ENCODE results near the gene CD200. TPM values are rescaled to one million over a fixed set of nuclear protein-coding genes. Genes with fewer than 3 reads are reported as not detected.
"Not testable (repeated sequence)": the region's sequence is repeated elsewhere in the genome, so short reads cannot be mapped to it uniquely, and the experiment has no call there.

CD200 gene
- total RNA-seq, 1 experiment from 2014 or later = not detected

GRCh38 chr3:112376992-112377391 lies 44.0 kb downstream of the CD200 start:
- peaks cover 50% of the 10 kb centered on the region for H3K4me1 Mint-ChIP-seq (ENCODE audit: insufficient read depth, unreplicated experiment)
- peak; percentile 10 for DNase-seq (ENCODE audit: unreplicated experiment)
- BruUV-seq (replicated peaks) = no TSS peak
- intact Hi-C loops (cut with micrococcal nuclease) = no loop called here
- CTCF ChIA-PET = interaction anchor here (0.7 kb wide), 1 partner anchor 84 kb away, joined by 3 read pairs; no protein-coding TSS in a partner anchor
- H3K27me3 Mint-ChIP-seq (ENCODE audit: insufficient read depth, unreplicated experiment) = no peaks in the 10 kb centered on the region
- POLR2A ChIA-PET = no interaction called here
- peak overlapping the region; percentile 84 for H3K27ac Mint-ChIP-seq (ENCODE audit: low read depth, unreplicated experiment)
- H3K9me3 Mint-ChIP-seq (ENCODE audit: unreplicated experiment) = no peaks in the 10 kb centered on the region
- TF ChIP-seq CTCF (IDR thresholded peaks at IDR 0.05; ENCODE audit: unreplicated experiment) = no peak
- no peak overlapping the region for H3K4me3 Mint-ChIP-seq (ENCODE audit: unreplicated experiment)
- no peaks in the 10 kb centered on the region for H3K36me3 Mint-ChIP-seq (ENCODE audit: insufficient read depth, unreplicated experiment)

GRCh38 chr3:112377568-112378071 lies 44.7 kb downstream of the CD200 start:
- CTCF ChIA-PET = interaction anchor here (0.9 kb wide), 1 partner anchor 154 kb away, joined by 3 read pairs; no protein-coding TSS in a partner anchor
- no peaks in the 10 kb centered on the region for H3K36me3 Mint-ChIP-seq (ENCODE audit: insufficient read depth, unreplicated experiment)
- H3K9me3 Mint-ChIP-seq (ENCODE audit: unreplicated experiment) = no peaks in the 10 kb centered on the region
- peak; percentile 50 for DNase-seq (ENCODE audit: unreplicated experiment)
- H3K27me3 Mint-ChIP-seq (ENCODE audit: insufficient read depth, unreplicated experiment) = no peaks in the 10 kb centered on the region
- intact Hi-C loops (cut with micrococcal nuclease) = no loop called here
- BruUV-seq (replicated peaks) = no TSS peak
- H3K4me1 Mint-ChIP-seq (ENCODE audit: insufficient read depth, unreplicated experiment) = peaks cover 50% of the 10 kb centered on the region
- peak overlapping the region; percentile 84 for H3K27ac Mint-ChIP-seq (ENCODE audit: low read depth, unreplicated experiment)
- no peak overlapping the region for H3K4me3 Mint-ChIP-seq (ENCODE audit: unreplicated experiment)
- POLR2A ChIA-PET = no interaction called here
- no peak for TF ChIP-seq CTCF (IDR thresholded peaks at IDR 0.05; ENCODE audit: unreplicated experiment)

- DNase-seq (ENCODE audit: unreplicated experiment) = peak; percentile 68
- ChIA-PET CTCF (interaction anchor here (0.7 to 1.8 kb wide), 3 partner anchors 50 to 91 kb away, joined by 3 to 6 read pairs (median 4); partner anchors contain the start of gene SLC9C1), POLR2A (interaction anchor here (0.7 to 1.9 kb wide), 8 partner anchors 16 to 184 kb away, joined by 3 to 8 read pairs (median 4); partner anchors contain the start of genes ATG3 and SLC35A5)
- BruUV-seq (replicated peaks); H3K36me3 Mint-ChIP-seq (ENCODE audit: insufficient read depth, unreplicated experiment); H3K9me3 Mint-ChIP-seq (ENCODE audit: unreplicated experiment); H3K4me3 Mint-ChIP-seq (ENCODE audit: unreplicated experiment); H3K27me3 Mint-ChIP-seq (ENCODE audit: insufficient read depth, unreplicated experiment); intact Hi-C loops (cut with micrococcal nuclease): not testable (repeated sequence)
- peaks cover 50% of the 10 kb centered on the region for H3K4me1 Mint-ChIP-seq (ENCODE audit: insufficient read depth, unreplicated experiment)
- H3K27ac Mint-ChIP-seq (ENCODE audit: low read depth, unreplicated experiment) = peak overlapping the region; percentile 84
Measured at GRCh38 chr3:112378347-112378746, 45.4 kb downstream of the CD200 start.

- DNase-seq (ENCODE audit: unreplicated experiment) = peak; percentile 97
- H3K4me1 Mint-ChIP-seq (ENCODE audit: insufficient read depth, unreplicated experiment) = peaks cover 47% of the 10 kb centered on the region
- H3K27me3 Mint-ChIP-seq (ENCODE audit: insufficient read depth, unreplicated experiment) = no peaks in the 10 kb centered on the region
- H3K36me3 Mint-ChIP-seq (ENCODE audit: insufficient read depth, unreplicated experiment) = no peaks in the 10 kb centered on the region
- H3K9me3 Mint-ChIP-seq (ENCODE audit: unreplicated experiment) = no peaks in the 10 kb centered on the region
- H3K27ac Mint-ChIP-seq (ENCODE audit: low read depth, unreplicated experiment) = peak overlapping the region; percentile 84
- peak overlapping the region; percentile 33 for H3K4me3 Mint-ChIP-seq (ENCODE audit: unreplicated experiment)
- ChIA-PET POLR2A (interaction anchor here (0.7 to 1.9 kb wide), 12 partner anchors 12 to 250 kb away, joined by 3 to 9 read pairs (median 4); partner anchors contain the start of genes ATG3, SLC35A5 and SLC9C1), CTCF (interaction anchor here (0.7 to 1.8 kb wide), 3 partner anchors 51 to 91 kb away, joined by 3 to 6 read pairs (median 4); partner anchors contain the start of gene SLC9C1)
- BruUV-seq (replicated peaks) = no TSS peak
- TF ChIP-seq CTCF (IDR thresholded peaks at IDR 0.05; ENCODE audit: unreplicated experiment) = no peak
- intact Hi-C loops (cut with micrococcal nuclease) = no loop called here
Measured at GRCh38 chr3:112379020-112379690, 46.2 kb downstream of the CD200 start.

Data from MCF 10A (cell line).